GM19324 (cell line): ENCODE measurements around the gene VGLL4.

Experiments used
- ATAC-seq: cut with Tn5 transposase; IDR thresholded peaks from one replicate; pipeline ENCODE4 v1.9.1; 2021; ENCODE audit warnings: mild to moderate bottlenecking, moderate library complexity; ENCODE audit not compliant: unreplicated experiment, low FRiP score

The VGLL4 gene

GRCh38 chr3:11554666-11555065 lies 89.0 kb downstream of the VGLL4 start:
- no peak for ATAC-seq

- ATAC-seq, result no peak
These were observed 89.5 kb downstream of the VGLL4 start for GRCh38 chr3:11554236-11554610.

DNA sequence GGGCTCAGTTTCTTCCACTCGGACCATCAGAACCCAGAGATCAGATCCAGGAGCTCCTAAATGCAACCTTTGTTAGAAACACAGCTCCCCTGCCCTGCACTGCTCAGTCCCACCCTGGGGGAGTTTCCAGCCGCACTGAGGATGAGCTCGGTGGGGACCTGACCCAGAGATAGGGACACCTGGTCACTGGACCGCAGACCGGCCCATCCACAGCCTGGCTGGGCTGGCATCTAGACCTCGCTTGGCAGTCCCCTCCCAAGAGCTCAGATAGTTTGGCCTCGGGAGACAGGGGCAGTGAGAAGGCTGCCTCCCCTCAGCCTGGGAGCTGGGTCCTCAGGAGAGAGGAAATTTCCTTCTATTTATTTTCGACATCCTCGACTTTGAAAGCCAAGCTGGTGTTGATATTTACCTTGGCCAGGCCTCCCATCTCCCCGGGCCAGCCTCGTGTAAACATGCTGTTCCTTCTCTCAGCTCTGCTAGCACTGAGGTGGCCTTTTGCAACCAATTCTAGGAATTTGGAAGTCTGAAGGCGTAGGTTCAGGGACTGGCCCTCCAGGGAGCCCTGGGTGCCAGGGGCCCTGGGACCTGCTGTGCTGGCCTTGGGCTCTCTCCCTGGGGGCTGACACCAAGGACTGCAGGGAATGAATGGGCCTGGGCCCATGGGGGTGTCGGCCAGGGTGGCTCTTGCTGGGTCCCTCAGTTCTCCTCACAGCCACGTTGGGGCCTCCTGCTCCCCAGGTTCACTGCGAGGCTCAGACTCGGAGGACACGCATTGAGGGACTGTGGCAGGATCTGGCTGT lies 90.1 kb downstream of the VGLL4 start:
- ATAC-seq, result no peak

DNA sequence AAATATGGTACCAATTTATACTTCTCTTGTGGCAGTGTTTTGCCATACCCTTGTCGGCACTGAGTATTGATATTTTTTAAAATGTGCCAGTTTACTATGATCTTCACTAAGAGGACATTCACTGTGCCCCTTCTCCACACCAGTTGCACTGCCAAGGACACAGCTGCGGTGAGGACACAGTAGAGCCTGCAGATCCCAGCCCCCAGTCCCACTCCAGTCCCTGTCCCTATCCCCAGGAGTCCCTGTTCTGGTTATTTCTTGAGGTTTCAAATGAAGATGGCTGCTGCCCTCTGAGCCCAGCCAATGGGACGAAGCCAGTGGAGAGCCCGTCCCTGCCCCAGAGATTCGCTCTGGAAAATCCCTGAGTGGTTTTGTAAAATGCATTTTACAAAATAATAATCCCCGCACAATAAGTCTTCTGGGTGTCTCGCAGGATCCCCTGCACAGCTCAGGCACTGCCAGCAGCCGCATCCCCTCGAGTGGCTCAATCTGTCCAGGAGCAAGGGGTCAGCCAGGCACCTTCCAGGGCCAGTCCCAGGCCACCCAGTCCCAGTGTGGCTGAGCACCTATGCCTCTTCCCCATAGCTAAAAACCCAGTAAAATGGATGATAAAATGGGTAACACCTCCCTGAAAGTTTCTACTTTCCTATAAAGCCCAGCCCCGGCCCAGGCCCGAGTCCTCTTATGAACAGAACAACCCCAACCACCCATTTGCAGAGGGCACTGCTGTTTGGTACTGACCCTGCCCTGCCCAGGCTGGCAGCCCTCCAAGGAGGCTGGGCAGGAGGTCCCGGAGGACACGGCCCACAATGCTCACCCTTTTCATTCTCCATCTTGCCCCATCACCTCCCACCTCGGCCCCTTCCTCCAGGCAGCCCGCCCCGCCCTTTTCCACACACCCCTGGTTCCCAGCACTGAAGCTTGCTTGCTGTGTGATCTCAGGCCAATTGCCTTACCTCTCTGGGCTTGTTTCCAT lies 91.1 kb downstream of the VGLL4 start:
- ATAC-seq, result no peak

GRCh38 chr3:11551036-11551435 lies 92.7 kb downstream of the VGLL4 start:
- ATAC-seq, result no peak

- ATAC-seq, result no peak
These were observed 94.1 kb downstream of the VGLL4 start for GRCh38 chr3:11549580-11550140.

GRCh38 chr3:11548721-11549131 lies 95.0 kb downstream of the VGLL4 start:
- ATAC-seq, result no peak

- ATAC-seq, result no peak
These were observed 96.2 kb downstream of the VGLL4 start for GRCh38 chr3:11547498-11547897.

GRCh38 chr3:11546657-11547302 lies 96.9 kb downstream of the VGLL4 start:
- no peak for ATAC-seq

GRCh38 chr3:11545186-11545851 lies 98.4 kb downstream of the VGLL4 start:
- ATAC-seq, result no peak

GRCh38 chr3:11544412-11545181 lies 99.1 kb downstream of the VGLL4 start:
- ATAC-seq, result no peak

GRCh38 chr3:11543948-11544387 lies 99.7 kb downstream of the VGLL4 start:
- no peak for ATAC-seq

- no peak for ATAC-seq
These were observed 100.4 kb downstream of the VGLL4 start for GRCh38 chr3:11543141-11543947.

GRCh38 chr3:11542551-11542950 lies 101.2 kb downstream of the VGLL4 start:
- ATAC-seq, result no peak

GRCh38 chr3:11541321-11542303 lies 102.1 kb downstream of the VGLL4 start:
- no peak for ATAC-seq

DNA sequence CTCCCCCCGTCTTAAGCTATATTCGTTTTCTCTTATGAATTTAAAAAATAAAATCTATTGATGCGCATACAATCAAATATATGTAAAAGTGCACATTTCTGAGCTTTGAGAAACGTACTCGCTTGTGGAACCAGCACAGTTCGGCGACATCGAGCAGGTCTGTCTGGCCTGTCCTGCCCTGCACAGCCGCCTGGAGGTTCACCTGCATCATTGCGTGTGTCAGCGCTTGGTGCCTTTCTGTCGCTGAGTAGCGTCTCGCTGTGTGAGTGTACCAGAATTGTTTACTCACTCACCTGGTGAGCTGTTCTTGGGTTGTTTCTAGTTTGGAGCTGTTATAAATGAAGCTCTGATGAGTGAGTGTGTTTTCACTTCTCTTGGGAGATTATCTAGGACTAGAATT lies 104.0 kb downstream of the VGLL4 start:
- no peak for ATAC-seq

DNA sequence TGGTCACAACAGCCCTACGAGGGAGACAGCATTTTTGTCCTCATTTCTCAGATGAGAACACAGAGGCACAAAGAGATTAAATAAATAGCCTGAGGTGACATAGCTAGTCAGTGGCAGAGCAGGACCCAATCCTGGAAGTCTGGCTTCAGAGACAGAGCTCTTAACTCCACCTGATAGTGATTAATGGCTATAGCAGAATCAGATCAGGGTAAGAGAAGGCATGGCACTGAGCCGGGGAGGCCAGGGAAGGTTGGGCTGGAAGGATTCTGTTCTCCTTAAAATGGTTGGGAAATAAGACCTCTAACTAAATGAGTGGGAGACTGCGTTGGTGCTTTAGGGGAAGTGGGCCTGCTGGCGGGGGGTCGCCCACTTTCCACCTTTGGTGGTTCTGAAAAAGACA lies 104.5 kb downstream of the VGLL4 start:
- ATAC-seq, result no peak
